H1 (cell line): Measurements from ENCODE around the gene ANK3. TPM values are rescaled to one million over a fixed set of nuclear protein-coding genes. Genes with fewer than 3 reads are reported as not detected.

Source experiments
- CEBPB ChIP-seq: IDR thresholded peaks from 2 replicates; pipeline ENCODE4 v1.6.1; 2012; ENCODE audit warnings: low read depth, low read length
- PHF8 ChIP-seq: fragments of 200-600 bp; sonication (generic); conservative IDR thresholded peaks from 2 replicates; pipeline ENCODE4 v1.7.1; 2012; ENCODE audit warnings: low read depth, mild to moderate bottlenecking, inconsistent platforms, low read length, moderate library complexity
- SUZ12 ChIP-seq: fragments of 200-600 bp; sonication (generic); IDR thresholded peaks from 2 replicates; pipeline ENCODE4 v1.6.1; 2012; ENCODE audit warnings: mild to moderate bottlenecking, inconsistent platforms, low read length, moderate library complexity, mixed read lengths
- polyA plus RNA-seq, 7 experiments: library from polyadenylated mRNA; depleted of rRNA in 3 of 7; stranded (reverse) in 5 of 7; unstranded in 2 of 7; fragments of >200 nt in 5 of 7; fragments of 200-250 nt in 2 of 7; gene quantifications; 1 replicate in 5 of 7; 2 replicates in 1 of 7; 4 replicates in 1 of 7; pipeline versions ENCODE4 v1.2.1 to v1.2.3, GENCODE V29; 2011 to 2013; ENCODE audit warnings: missing spikeins in 2 of 7, mixed read lengths in 2 of 7
- total RNA-seq: library from RNA; stranded (reverse); fragmentation: NEBNext Ultra II Directional; extraction: Animal tissue kit (Norgen Biotek cat#: 25700); gene quantifications from 2 replicates; pipeline ENCODE4 v1.2.1, GENCODE V29; 2021
- TF ChIP-seq, protein P1 (sequence below), 3 experiments: IDR thresholded peaks; 1 replicate in 2 of 3; 2 replicates in 1 of 3; pipeline versions ENCODE4 v1.5.1 to v1.6.1; 2011; ENCODE audit warnings: low read length in 3 of 3, mild to moderate bottlenecking in 3 of 3, inconsistent platforms in 2 of 3, low read depth in 1 of 3, moderate library complexity in 1 of 3; ENCODE audit not compliant: insufficient read depth in 1 of 3; ENCODE audit errors: control extremely low read depth in 1 of 3

Gene ANK3
- total and polyA plus RNA-seq, 2 of the 8 experiments (the other 6 are each of a cell fraction or from before 2014, with no cell fraction given): 18.1 to 67.9 TPM

DNA sequence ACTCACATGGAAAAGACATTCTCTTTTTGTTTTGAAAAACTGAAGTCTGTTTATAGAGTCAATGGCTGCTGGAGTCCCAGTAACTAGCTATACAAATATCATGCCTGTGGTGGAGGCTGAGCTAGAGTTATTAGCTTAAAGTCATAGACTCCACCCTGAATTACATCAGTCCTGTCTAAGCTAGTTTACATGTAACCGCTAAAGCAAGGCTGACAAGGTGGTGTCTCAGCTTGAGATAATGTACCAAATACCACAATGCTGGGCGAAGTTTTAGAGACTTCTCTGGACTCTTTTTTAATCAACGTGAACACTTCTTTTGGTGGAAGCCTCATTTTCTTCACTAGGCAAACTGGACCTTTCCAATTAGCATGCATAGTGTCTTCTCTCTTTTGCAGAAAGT, 219.4 kb downstream of the ANK3 start (continued):
- no peak for TF ChIP-seq PHF8
- no peak for TF ChIP-seq CEBPB
- TF ChIP-seq, protein P1, sequence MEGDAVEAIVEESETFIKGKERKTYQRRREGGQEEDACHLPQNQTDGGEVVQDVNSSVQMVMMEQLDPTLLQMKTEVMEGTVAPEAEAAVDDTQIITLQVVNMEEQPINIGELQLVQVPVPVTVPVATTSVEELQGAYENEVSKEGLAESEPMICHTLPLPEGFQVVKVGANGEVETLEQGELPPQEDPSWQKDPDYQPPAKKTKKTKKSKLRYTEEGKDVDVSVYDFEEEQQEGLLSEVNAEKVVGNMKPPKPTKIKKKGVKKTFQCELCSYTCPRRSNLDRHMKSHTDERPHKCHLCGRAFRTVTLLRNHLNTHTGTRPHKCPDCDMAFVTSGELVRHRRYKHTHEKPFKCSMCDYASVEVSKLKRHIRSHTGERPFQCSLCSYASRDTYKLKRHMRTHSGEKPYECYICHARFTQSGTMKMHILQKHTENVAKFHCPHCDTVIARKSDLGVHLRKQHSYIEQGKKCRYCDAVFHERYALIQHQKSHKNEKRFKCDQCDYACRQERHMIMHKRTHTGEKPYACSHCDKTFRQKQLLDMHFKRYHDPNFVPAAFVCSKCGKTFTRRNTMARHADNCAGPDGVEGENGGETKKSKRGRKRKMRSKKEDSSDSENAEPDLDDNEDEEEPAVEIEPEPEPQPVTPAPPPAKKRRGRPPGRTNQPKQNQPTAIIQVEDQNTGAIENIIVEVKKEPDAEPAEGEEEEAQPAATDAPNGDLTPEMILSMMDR (IDR thresholded peaks at IDR 0.05; ENCODE audit: control extremely low read depth in 1 of 3, insufficient read depth in 1 of 3, low read depth in 1 of 3, low read length in 3 of 3): no peak
- no peak for TF ChIP-seq SUZ12
